ENCODE results near the gene TTC28. TPM values are rescaled to one million over a fixed set of nuclear protein-coding genes. Genes with fewer than 3 reads are reported as not detected.

Gene TTC28
- total RNA-seq, 4 donors from 2014 or later, result 35.6 to 42.6 (median 36.9) TPM

- H3K27me3 ChIP-seq, result no peaks in the 10 kb centered on the region
- WGBS, result 74% methylated on average over 2 of the region's 2 CpGs
- DNase-seq (ENCODE audit: extremely low spot score), result no peak
- intact Hi-C loops (cut with DNase I), result no loop called here
- TF ChIP-seq CTCF (IDR thresholded peaks at IDR 0.05) (no peak), POLR2AphosphoS5 (IDR thresholded peaks at IDR 0.05) (no peak), POLR2A (IDR thresholded peaks at IDR 0.05; ENCODE audit: low read depth) (no peak), EP300 (IDR thresholded peaks at IDR 0.05) (no peak)
- no peaks in the 10 kb centered on the region for H3K9me3 ChIP-seq
- H3K27ac ChIP-seq (replicated peaks in 1 of 4), result no peak overlapping the region
- H3K36me3 ChIP-seq, result no peaks in the 10 kb centered on the region
- peaks cover 13 to 35% (median 22%) of the 10 kb centered on the region in 4 donors for H3K4me1 ChIP-seq
- no peak overlapping the region for H3K4me3 ChIP-seq
Observed at GRCh38 chr22:28408709-28409108, 270.9 kb downstream of the TTC28 start.

GRCh38 chr22:28407645-28408044 is 272.0 kb downstream of the TTC28 start:
- Histone ChIP-seq H3K27ac (replicated peaks in 1 of 4) (no peak overlapping the region), H3K4me1 (peaks cover 12 to 30% (median 19%) of the 10 kb centered on the region in 4 donors), H3K36me3 (no peaks in the 10 kb centered on the region), H3K4me3 (no peak overlapping the region), H3K9me3 (no peaks in the 10 kb centered on the region), H3K27me3 (no peaks in the 10 kb centered on the region)
- DNase-seq (ENCODE audit: extremely low spot score), result no peak
- 87% methylated on average over 4 of the region's 4 CpGs for WGBS
- TF ChIP-seq EP300 (IDR thresholded peaks at IDR 0.05), result no peak
- intact Hi-C loops (cut with DNase I), result no loop called here

- H3K4me3 ChIP-seq, result no peak overlapping the region
- 100% methylated on average over 3 of the region's 3 CpGs for WGBS
- no peak overlapping the region for H3K27ac ChIP-seq (replicated peaks in 1 of 4)
- H3K36me3 ChIP-seq, result no peaks in the 10 kb centered on the region
- H3K27me3 ChIP-seq, result no peaks in the 10 kb centered on the region
- TF ChIP-seq POLR2AphosphoS5 (IDR thresholded peaks at IDR 0.05), result no peak
- TF ChIP-seq POLR2A (IDR thresholded peaks at IDR 0.05; ENCODE audit: low read depth), result no peak
- no peak for TF ChIP-seq EP300 (IDR thresholded peaks at IDR 0.05)
- no peak for TF ChIP-seq CTCF (IDR thresholded peaks at IDR 0.05)
- H3K9me3 ChIP-seq, result no peaks in the 10 kb centered on the region
- DNase-seq (ENCODE audit: extremely low spot score), result no peak
- peaks cover 7 to 19% (median 14%) of the 10 kb centered on the region in 4 donors for H3K4me1 ChIP-seq
- intact Hi-C loops (cut with DNase I), result no loop called here
Observed at GRCh38 chr22:28406246-28406645, 273.4 kb downstream of the TTC28 start.

- TF ChIP-seq POLR2A (IDR thresholded peaks at IDR 0.05; ENCODE audit: low read depth), result no peak
- no peak for TF ChIP-seq EP300 (IDR thresholded peaks at IDR 0.05)
- no peak for TF ChIP-seq POLR2AphosphoS5 (IDR thresholded peaks at IDR 0.05)
- TF ChIP-seq CTCF (IDR thresholded peaks at IDR 0.05), result no peak
- no peaks in the 10 kb centered on the region for H3K36me3 ChIP-seq
- no peaks in the 10 kb centered on the region for H3K9me3 ChIP-seq
- no peaks in the 10 kb centered on the region for H3K27me3 ChIP-seq
- no peak for DNase-seq (ENCODE audit: extremely low spot score)
- H3K4me1 ChIP-seq, result peaks cover 5 to 15% (median 9%) of the 10 kb centered on the region in 4 donors
- intact Hi-C loops (cut with DNase I), result no loop called here
- no peak overlapping the region for H3K4me3 ChIP-seq
- H3K27ac ChIP-seq (replicated peaks in 1 of 4), result no peak overlapping the region
Observed at GRCh38 chr22:28405588-28405987, 274.1 kb downstream of the TTC28 start.

GRCh38 chr22:28402539-28402938 is 277.1 kb downstream of the TTC28 start:
- H3K4me1 ChIP-seq, result peaks cover 0 to 17% (median 12%) of the 10 kb centered on the region in 4 donors
- H3K27me3 ChIP-seq, result no peaks in the 10 kb centered on the region
- no peak overlapping the region for H3K4me3 ChIP-seq
- WGBS, result 95% methylated on average over 5 of the region's 5 CpGs
- H3K36me3 ChIP-seq, result no peaks in the 10 kb centered on the region
- DNase-seq (ENCODE audit: extremely low spot score), result no peak
- no peaks in the 10 kb centered on the region for H3K9me3 ChIP-seq
- no peak overlapping the region for H3K27ac ChIP-seq (replicated peaks in 1 of 4)
- intact Hi-C loops (cut with DNase I), result no loop called here
- TF ChIP-seq POLR2AphosphoS5 (IDR thresholded peaks at IDR 0.05) (no peak), CTCF (IDR thresholded peaks at IDR 0.05) (no peak), EP300 (IDR thresholded peaks at IDR 0.05) (no peak), POLR2A (IDR thresholded peaks at IDR 0.05; ENCODE audit: low read depth) (no peak)

Data from esophagus muscularis mucosa (tissue), 4 donors.